ENCODE measurements around the gene FBXO48. TPM values are rescaled to one million over a fixed set of nuclear protein-coding genes. Genes with fewer than 3 reads are reported as not detected.

Gene FBXO48
- total RNA-seq, 2 experiments from 2014 or later, result 1.5 to 1.7 TPM

DNA sequence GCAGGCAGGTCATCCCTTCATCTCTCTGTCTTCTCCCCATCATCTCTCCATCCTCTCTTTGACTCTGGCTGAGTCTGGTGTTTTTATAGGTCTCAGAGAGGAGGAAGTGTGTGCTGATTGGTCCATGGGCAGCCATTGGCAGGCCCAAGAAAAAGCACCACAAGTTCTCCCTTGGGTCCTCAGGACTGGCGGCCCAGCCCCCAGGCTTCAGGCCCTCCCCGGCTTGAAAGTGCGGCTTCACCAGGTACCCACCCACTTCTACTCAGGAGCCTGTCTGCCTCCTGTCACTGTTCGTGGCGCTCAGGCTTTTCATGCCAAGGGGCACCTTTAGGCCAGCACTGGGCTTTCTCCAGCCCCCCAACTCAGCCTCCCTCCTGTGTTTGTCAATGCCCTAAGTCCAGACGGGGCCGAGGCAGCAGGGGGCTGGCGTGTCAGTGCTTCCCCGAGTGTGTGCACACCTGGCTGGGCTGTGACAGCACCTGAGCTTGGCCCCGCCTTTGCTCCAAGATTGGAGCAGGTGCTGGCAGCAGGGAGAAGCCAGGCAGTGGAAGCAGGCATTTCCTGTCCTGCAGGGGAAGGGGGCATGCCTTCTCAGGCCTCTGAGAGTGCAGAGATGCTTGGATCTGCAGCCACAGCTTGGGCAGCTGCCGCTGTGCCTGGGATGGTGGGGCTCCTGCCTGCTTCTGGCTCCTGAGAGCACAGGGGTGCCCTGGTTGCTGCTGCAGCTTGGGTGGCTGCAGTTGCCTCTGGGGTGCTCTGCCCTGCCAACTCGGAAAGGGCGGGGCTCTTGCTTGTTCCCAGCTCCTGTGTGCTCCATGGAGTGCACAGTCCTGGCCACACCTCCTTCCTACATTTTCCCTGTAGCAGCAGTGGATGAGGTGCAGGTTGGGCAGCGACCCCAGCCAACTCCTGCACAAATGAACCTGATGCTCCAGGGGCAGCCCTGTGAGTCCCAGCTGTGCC is 34.1 kb downstream of the FBXO48 start:
- H3K4me3 Mint-ChIP-seq, result no peak overlapping the region

DNA sequence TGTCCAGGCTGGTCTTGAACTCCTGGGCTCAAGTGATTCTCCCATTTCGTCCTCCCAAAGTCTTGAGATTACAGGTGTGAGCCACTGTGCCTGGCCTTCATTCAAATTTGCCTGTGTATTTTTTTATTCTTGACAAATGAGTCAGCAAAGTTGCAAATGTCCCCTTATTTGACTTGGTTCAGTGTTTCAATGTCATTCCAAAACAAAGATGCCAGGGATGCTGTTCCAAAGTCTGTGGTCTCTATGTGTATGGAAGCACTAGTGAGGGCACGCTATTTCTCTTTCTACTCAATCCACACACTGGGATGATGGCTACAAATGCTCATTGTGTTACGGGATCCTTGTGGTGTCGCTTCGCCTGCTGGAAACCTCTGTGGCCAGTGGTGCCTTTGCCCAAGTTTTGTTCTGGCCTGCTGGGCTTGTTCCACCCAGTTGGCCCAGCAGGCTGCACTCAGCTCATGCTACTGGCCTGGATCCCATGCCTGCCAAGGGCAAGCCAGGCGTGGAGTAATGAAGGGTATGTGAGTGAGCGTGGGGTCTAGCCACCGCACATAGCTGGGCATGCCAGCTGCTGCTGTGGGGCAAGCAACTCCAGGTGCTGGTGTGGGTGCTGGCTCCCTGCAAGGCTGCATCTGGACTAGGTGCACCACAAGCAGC is 35.6 kb downstream of the FBXO48 start:
- H3K4me3 Mint-ChIP-seq, result no peak overlapping the region
- H3K27ac Mint-ChIP-seq, result no peak overlapping the region
- no peaks in the 10 kb centered on the region for H3K9me3 Mint-ChIP-seq
- H3K4me1 Mint-ChIP-seq, result peaks cover 5% of the 10 kb centered on the region
- H3K36me3 Mint-ChIP-seq, result no peaks in the 10 kb centered on the region
- H3K27me3 Mint-ChIP-seq, result no peaks in the 10 kb centered on the region
- DNase-seq, result no peak

More for the DNA sequence above, 34.1 kb downstream of the FBXO48 start:
- Mint-ChIP-seq H3K27me3 (no peaks in the 10 kb centered on the region), H3K27ac (no peak overlapping the region), H3K9me3 (no peaks in the 10 kb centered on the region), H3K4me1 (no peaks in the 10 kb centered on the region), H3K36me3 (no peaks in the 10 kb centered on the region)
- DNase-seq, result no peak

DNA sequence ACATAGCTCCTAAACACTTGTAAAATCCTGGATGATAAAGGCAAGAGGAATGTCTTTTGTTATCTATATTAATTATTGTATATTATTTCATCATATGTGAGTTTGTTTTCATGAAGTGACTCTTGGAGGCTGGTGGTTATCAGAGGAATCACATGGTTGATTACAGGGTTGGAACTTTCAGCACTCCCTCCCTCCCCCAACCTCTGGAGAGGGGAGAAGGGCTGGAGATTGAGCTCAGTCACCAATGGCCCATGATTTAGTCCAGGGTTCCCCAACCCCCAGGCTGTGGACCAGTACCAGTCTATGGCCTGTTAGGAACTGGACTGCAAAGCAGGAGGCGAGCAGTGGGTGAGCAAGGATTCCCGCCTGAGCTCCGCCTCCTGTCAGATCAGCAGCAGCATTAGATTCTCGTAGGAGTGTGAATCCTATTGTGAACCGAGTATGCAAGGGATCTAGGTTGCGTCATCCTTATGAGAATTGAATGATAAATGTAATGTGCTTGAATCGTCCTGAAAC is 37.7 kb downstream of the FBXO48 start:
- H3K36me3 Mint-ChIP-seq, result no peaks in the 10 kb centered on the region

DNA sequence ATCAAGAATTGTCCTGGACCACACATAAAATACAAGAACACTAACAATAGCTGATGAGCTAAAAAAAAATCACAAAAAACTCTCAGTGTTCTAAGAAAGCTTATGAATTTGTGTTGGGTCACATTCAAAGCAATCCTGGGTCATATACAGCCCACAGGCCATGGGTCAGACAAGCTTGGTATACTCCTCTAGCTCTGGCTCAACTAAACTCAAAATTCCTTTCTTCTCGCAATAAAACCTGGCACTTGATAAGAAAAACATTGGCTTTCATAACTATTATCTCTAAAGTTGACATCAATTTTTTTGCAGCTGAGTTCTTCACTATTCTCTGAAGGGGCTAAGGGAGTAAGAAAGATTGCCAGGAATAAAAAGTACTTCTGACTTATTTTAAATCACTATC is 38.3 kb downstream of the FBXO48 start:
- Mint-ChIP-seq H3K36me3 (no peaks in the 10 kb centered on the region), H3K27ac (no peak overlapping the region), H3K9me3 (no peaks in the 10 kb centered on the region)

More for the DNA sequence above, 37.7 kb downstream of the FBXO48 start:
- Mint-ChIP-seq H3K4me3 (no peak overlapping the region), H3K27ac (no peak overlapping the region), H3K27me3 (no peaks in the 10 kb centered on the region), H3K4me1 (peaks cover 5% of the 10 kb centered on the region), H3K9me3 (no peaks in the 10 kb centered on the region)
- DNase-seq, result no peak

DNA sequence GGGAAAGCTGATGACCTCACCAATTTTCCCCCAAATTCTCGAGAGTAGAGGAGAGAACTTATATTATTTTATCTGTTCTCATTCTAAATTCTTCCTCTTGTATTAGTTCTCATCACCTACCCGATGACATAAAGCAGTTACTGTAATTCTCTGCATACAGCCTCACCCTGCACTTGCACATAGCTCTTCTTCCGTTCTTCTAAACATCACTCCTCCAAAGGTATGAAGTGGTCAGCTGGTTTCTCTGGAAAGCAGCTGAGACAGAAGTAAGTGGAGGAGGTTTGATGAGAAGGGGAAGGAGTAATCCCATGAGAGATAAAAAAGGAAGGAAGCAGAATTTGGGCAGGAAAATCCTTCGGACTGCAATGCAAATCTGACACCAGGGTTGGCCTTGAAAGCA is 39.0 kb downstream of the FBXO48 start:
- Mint-ChIP-seq H3K9me3 (no peaks in the 10 kb centered on the region), H3K27ac (no peak overlapping the region), H3K27me3 (no peaks in the 10 kb centered on the region), H3K4me1 (peaks cover 5% of the 10 kb centered on the region), H3K4me3 (no peak overlapping the region), H3K36me3 (no peaks in the 10 kb centered on the region)
- DNase-seq, result no peak

More for the DNA sequence above, 38.3 kb downstream of the FBXO48 start:
- Mint-ChIP-seq H3K27me3 (no peaks in the 10 kb centered on the region), H3K4me3 (no peak overlapping the region), H3K4me1 (peaks cover 5% of the 10 kb centered on the region)
- DNase-seq, result no peak

DNA sequence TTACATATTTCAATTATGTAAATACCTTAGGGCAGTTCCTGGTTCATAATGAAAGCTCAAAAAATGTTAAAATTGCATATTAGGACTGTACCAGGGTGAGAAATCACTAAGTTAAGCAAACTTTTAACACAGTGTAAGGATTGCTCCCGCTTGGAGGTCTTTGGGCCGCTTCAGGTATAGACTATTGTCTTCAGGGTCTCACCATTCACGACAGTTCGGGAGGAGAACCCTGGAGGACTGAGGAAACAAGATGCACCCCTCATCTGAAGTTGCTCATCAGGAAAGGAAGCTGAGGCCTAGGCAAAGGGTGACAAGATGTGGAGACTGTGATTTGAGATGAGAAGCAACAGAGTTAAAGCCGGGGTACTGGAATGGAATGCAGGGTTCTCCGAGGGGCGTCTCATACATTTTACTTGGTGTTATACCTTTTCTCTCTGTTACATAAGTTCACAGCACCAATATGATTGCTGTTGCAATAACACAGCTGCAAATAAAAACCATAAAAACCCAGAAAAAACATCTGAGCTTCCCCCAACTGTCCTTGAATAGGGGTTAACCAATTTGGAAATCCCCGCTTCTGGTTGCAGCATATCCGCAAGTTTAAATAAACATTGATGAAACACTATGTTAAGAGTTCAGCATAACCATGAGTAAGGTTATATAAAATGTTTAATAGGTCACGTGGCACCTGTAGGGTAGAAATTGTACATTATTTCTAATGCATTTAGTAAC is 40.1 kb downstream of the FBXO48 start:
- peaks cover 5% of the 10 kb centered on the region for H3K4me1 Mint-ChIP-seq
- no peak overlapping the region for H3K27ac Mint-ChIP-seq
- H3K27me3 Mint-ChIP-seq, result no peaks in the 10 kb centered on the region
- no peak for DNase-seq
- H3K4me3 Mint-ChIP-seq, result no peak overlapping the region
- peaks cover under 1% of the 10 kb centered on the region for H3K9me3 Mint-ChIP-seq
- no peaks in the 10 kb centered on the region for H3K36me3 Mint-ChIP-seq

DNA sequence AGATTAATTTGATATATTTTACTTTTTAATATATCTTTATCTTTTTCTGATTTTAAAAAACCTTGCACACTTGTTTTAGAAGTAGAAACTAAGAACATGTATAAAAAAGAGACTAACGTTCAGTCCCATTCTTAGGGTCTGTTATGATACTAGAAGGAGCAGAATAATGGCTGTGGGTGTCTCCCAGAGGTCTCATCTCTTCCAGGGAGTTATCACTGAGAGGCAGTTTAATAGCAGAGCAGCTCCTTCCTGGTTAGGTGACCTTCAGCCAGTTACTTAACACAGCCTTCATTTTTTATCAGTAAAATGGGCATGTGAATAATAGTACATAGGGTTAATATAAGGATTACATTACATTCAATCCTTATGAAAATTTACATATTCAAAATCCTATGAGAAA is 40.6 kb downstream of the FBXO48 start:
- DNase-seq, result no peak
- no peak overlapping the region for H3K4me3 Mint-ChIP-seq
- H3K36me3 Mint-ChIP-seq, result no peaks in the 10 kb centered on the region

DNA sequence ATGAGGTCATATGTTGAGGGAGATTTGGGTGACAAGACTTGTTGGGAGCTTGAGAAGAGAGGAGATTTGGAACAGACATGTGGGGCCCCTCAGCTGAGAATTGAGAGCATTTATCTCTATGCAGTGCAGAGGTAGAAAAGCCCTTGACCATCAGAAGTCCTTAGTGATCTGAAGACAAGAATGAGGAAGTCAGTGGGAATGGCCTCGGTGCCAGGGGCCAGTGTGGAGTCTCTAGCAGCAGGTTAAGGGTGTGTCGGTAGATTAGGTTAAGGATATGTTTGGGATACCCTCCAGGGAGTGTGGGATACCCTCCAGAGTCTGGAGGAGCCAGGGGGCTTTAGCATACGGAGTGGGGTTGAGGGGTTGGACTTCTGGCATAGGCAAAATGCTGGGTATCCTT is 41.6 kb downstream of the FBXO48 start:
- Mint-ChIP-seq H3K36me3 (no peaks in the 10 kb centered on the region), H3K4me1 (peaks cover 5% of the 10 kb centered on the region), H3K27me3 (no peaks in the 10 kb centered on the region), H3K4me3 (no peak overlapping the region), H3K9me3 (peaks cover 2% of the 10 kb centered on the region), H3K27ac (no peak overlapping the region)
- DNase-seq, result no peak

More for the DNA sequence above, 40.6 kb downstream of the FBXO48 start:
- Mint-ChIP-seq H3K27me3 (no peaks in the 10 kb centered on the region), H3K4me1 (peaks cover 5% of the 10 kb centered on the region), H3K9me3 (peaks cover 2% of the 10 kb centered on the region), H3K27ac (no peak overlapping the region)

DNA sequence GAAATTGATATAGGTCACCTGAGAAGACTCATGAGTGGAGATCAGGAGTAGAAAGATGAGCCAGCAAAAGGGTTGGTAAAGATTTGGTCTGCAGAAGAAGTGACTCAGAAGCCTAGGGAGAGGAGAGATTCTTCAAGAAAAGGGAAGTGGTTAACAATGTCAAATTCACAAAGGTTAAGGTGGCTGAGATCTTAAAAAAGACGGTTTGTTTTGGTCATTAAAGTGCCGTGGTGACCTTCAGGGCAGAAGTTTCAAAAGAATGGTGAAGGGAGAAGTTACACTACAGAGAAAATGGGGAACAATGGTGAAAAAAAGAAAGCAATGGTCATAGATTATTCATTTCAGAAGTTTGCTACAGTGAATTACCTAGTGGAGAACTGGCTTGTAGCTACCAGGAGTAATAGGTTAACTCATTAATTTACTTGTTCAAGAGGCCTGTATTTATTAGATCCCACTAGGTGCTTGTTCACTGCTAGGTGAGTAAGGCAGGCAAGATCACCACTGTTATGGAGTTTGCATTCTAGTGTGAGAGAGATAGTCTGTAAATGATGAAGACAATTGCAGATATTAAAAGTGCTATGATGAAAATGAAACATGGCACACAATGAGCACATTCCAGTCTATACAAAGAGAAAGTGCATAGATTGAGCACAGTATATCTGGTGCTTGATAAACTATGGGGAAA is 43.0 kb downstream of the FBXO48 start:
- H3K4me1 Mint-ChIP-seq, result peaks cover 5% of the 10 kb centered on the region
- H3K9me3 Mint-ChIP-seq, result peaks cover 2% of the 10 kb centered on the region
- H3K36me3 Mint-ChIP-seq, result no peaks in the 10 kb centered on the region
- no peak for DNase-seq
- no peak overlapping the region for H3K4me3 Mint-ChIP-seq
- no peaks in the 10 kb centered on the region for H3K27me3 Mint-ChIP-seq
- no peak overlapping the region for H3K27ac Mint-ChIP-seq

DNA sequence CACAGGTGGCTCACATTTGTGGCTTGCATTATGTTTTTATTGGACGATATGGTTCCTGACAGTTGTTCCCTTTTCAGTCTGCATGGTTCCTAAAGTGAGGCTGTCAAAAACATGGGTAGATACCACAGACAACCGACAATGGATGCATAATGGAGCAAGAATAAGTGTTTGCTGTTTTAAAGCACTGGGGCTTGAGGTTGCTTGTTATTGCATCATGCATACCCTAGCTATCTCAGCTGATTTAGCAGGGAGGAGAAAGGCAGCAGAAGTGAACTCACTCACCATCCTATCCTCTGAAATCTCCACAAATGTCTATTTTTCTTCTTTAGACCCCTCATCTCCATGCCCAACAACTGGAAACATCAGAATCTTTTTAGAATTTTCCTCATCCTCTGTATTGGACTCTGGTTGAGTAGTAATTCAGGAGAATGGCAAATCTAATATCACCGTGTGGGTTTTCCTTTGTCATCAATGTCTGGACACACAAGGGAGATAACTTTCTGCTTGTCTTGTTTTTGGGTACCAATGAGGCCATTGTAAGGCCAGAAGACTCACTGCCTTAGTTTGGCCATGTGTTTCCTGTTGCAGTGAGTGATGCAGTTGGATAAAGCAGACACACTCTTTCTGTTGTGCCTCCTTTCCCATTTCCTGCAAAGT is 46.7 kb downstream of the FBXO48 start:
- DNase-seq, result no peak
- Mint-ChIP-seq H3K27me3 (peaks cover 4% of the 10 kb centered on the region), H3K36me3 (no peaks in the 10 kb centered on the region), H3K4me3 (no peak overlapping the region), H3K27ac (no peak overlapping the region), H3K4me1 (peaks cover 3% of the 10 kb centered on the region), H3K9me3 (peaks cover 2% of the 10 kb centered on the region)

DNA sequence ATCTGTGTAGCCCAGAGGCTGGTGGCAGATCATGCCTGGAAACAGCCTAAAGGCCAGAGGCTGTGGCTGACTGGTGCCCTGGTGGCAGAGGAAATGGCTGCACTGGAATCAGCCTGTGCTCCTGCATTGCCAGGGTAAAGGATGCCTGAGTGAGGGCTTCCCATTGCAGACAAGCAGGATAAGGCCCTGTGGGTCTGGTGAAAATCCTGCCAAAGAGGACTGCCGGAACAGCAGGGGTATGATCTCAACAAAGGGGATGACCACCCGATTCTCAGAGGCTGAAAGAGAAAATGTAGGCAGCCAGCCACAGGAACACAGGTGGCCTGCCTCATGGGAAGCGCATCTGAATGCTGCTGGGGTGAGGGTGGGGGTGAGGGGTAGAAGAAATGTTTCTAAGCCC is 48.2 kb downstream of the FBXO48 start:
- Mint-ChIP-seq H3K9me3 (peaks cover 2% of the 10 kb centered on the region), H3K4me1 (peaks cover 3% of the 10 kb centered on the region), H3K27me3 (peaks cover 4% of the 10 kb centered on the region), H3K4me3 (no peak overlapping the region), H3K27ac (no peak overlapping the region), H3K36me3 (no peaks in the 10 kb centered on the region)
- no peak for DNase-seq

DNA sequence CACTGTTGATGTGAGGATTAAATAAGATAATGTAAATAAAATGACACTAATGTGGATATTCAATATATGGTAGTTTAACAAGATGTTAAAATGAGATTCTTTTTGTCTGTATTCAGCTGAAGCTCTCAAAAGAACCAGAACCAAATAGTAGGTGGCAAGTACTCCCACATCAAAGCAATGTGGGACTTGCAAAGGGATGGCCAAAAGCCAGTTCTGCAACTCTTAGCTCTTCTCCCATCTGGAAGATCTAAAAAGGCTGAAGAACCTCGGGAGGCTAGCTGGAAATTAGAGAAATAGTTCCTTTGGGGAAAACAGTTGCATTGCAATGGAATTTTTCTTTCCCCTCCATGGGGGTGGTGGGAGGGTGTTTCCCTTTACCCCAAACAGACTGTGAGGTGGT is 48.7 kb downstream of the FBXO48 start:
- peaks cover 4% of the 10 kb centered on the region for H3K27me3 Mint-ChIP-seq
- H3K27ac Mint-ChIP-seq, result no peak overlapping the region
- DNase-seq, result no peak
- no peak overlapping the region for H3K4me3 Mint-ChIP-seq
- peaks cover 3% of the 10 kb centered on the region for H3K4me1 Mint-ChIP-seq
- peaks cover 2% of the 10 kb centered on the region for H3K9me3 Mint-ChIP-seq
- no peaks in the 10 kb centered on the region for H3K36me3 Mint-ChIP-seq

DNA sequence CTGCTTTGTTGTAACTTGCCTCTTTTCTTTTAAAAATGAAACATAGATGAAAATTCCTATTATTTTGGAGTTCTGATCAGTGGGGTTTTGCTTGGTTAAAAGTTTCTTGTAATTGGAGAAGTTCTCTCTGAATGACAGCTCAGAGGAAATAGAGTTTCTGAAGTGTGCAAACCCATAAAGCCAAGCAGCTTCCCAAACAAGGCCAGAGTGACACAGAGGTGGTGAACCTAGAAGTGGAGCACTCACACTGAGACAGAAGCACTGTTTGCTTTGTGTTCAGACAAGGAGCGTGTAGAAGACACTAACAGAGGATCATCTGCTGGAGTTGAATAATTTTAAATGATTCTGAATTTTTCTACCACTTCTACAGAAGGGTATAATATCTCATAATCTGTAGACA is 49.2 kb downstream of the FBXO48 start:
- Mint-ChIP-seq H3K4me1 (peaks cover 3% of the 10 kb centered on the region), H3K27ac (peak overlapping the region; percentile 49), H3K4me3 (no peak overlapping the region), H3K27me3 (peaks cover 4% of the 10 kb centered on the region), H3K36me3 (no peaks in the 10 kb centered on the region), H3K9me3 (peaks cover 2% of the 10 kb centered on the region)
- DNase-seq, result no peak

DNA sequence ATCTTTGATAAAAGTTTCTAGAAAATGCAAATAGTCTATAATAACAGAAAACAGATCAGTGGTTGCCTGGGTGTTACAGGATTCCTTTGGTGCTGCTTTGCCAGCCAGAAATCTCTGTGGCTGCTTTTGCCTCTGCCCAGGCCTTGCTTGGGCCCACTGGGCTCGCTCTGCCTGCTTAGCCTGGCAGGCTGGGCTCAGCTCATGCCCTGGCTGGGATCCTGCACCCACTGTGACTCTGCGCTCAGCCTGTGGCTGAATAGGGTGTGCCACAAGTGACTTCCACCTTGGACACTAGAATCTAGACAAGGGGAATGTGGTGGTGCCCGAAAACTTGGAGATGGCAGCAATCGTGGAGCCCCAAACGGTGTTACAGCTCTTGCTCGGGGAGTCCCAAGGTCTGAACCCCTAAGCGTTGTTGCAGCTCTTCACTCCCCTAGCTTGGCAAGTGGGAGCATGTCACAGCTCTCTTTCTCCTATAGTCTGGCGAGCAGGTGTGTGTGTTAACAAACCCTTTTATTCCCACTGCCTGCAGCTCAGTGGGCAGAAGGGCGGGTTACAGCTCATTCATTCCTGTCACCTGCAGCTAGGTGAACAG is 50.9 kb downstream of the FBXO48 start:
- no peak overlapping the region for H3K27ac Mint-ChIP-seq
- H3K4me3 Mint-ChIP-seq, result no peak overlapping the region

More for the DNA sequence above, 50.9 kb downstream of the FBXO48 start:
- H3K27me3 Mint-ChIP-seq, result peaks cover 4% of the 10 kb centered on the region
- no peaks in the 10 kb centered on the region for H3K36me3 Mint-ChIP-seq
- DNase-seq, result no peak
- peaks cover 11% of the 10 kb centered on the region for H3K4me1 Mint-ChIP-seq
- no peaks in the 10 kb centered on the region for H3K9me3 Mint-ChIP-seq
